Activated effector memory CD4-positive, alpha-beta T cell treated with Interleukin-2 at 50 U/mL for 16 hours (primary cell): ENCODE data around the gene FLT1.

Experiments used
- DNase-seq: peaks from one replicate; pipeline ENCODE4 v3.0.0-alpha.2; 2020

FLT1 gene

DNA sequence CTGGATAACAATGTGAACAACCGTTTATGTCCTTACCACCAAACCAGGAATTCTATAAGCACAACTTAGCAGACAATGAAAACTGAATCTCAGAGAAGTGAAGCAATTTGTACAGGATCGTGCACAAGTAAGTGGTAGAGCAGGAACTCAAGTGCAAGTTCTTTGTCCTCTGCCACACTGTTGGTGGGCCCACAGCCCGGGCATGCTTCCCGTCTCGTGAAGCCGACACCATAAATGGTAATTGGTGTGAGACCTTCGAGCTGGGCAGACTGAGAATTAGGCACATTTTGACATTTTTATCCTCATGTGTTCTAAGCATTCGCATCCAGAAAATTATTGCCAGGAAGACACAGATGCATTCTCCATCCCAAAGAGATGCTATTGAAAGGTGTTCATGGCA lies 27.9 kb upstream of the FLT1 start:
- DNase-seq, result no peak

DNA sequence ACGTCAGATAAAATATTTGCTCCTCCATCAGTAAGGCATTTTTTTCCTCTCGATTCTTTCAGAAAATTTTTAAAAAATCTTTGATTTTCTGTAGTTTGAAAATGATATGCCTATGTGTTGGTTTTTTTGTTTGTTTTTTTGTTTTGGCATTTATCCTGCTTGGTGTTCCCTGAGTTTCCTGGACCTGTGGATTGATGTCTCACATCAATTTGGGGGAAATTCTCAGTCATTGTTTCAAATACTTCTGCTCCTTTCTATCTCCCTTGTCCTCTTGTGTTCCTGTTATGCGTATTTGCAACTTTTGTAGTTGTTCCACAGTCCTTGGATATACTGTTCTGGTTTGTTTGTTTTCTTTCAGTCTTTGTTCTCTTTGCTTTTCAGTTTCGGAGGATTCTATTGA lies 18.8 kb upstream of the FLT1 start:
- no peak for DNase-seq

DNA sequence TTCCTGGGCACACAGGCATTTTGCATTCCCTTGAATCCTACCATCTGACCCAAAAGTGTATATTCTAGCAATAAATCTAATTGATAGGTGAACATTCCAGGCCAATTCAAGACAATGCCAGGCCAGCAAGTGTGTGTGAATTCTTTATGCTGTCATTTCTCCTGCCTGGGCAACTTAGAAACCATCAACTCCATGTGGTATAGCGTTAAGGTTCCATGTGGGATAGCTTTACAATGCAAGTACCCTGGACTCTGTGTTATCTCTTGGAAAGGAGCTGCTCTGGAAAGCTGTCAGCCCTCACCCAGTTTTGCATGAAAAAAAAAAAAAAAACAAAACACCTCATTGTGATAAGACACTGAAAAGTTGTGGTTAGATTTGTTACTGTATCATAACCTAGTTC lies 15.6 kb upstream of the FLT1 start:
- DNase-seq, result no peak

DNA sequence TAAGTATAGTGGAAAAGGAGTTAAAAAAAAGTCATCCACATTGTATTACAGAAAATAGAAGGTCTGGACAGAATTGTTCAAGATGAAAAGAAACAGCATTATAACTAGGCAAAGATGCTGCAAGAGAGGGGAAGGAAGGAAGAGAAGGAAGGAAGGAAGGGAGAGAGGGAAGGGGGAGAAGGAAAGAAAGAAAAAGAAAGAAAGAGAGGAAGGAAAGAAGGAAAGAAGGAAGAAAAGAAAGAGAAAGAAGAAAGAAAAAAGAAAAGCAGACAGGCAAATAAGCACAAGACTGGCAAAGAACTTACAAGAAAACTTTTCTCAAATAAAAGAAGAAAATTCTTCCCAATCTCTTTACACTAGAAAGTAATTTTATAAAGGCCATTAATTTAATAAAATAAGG lies 15.1 kb upstream of the FLT1 start:
- DNase-seq, result no peak

DNA sequence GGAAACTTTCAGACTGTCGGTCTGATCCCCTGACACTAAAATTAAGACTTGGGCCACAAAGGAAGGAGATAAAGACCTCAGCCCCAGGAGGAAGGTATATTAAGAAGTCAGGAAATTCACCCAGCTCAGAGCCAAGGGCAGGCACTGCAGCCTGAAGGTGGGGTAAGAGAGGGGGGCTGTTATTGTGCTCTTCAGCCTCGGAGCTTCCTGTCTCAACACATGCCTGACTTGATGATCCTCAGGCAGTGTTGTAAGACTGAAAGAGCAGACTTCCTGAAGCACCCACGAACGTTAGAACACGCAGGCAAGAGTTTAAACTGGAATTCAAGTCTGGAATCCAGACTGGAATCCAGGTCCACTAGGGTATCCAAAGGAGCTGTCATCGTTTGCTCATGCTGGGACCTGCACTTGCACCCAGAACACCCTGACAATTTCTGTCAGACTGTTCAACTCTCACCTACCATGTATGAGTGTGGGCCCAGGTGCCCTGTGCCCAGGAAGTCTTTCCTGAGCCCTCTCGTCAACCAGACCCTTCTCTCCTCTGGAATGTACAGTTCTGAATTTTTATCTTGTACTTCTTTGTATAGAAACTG lies 10.7 kb upstream of the FLT1 start:
- no peak for DNase-seq

- no peak for DNase-seq
These were observed 8.4 kb upstream of the FLT1 start for GRCh38 chr13:28503182-28503967.

DNA sequence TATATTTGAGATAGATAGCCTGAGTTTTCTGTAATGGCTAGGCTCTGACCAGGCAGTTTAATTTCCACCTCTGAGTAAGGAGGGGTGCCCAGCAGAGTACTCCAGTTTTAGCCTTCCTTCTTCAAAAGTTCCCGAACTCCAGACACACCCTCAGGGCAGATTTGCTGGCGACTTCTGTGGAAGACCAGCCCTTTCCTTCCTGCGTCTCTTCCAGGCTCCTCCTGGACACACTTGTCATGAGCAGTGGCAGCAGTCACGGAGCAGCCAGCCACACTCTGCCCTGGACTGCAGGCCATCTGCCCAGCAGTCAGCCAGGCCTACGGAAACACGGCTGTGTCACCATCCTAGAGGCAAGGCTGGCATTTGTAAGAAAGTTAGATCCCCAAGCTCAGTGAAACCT lies 6.6 kb upstream of the FLT1 start:
- no peak for DNase-seq

- no peak for DNase-seq
These were observed 4.7 kb upstream of the FLT1 start for GRCh38 chr13:28499609-28500008.

- DNase-seq, result no peak
These were observed 3.7 kb upstream of the FLT1 start for GRCh38 chr13:28498481-28499115.

GRCh38 chr13:28497143-28497876 lies 2.4 kb upstream of the FLT1 start:
- DNase-seq, result no peak

DNA sequence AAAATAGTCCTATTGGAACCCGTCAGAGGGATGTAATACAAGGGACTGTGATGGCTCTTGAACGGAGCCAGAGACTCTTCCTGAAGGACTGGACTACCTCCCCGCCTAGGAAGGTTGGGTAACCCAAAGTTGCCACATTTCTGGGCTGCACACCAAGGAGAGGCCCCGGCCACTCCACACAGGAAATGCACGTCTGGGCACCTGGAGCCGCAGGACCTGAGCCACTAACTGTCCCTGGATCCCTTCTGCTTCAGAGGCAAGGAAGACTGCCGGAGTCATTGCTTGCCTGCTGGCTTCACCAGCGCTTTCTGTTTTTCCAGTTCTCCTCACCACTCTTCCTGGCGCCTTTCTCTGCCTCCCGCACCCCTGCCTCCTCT lies 1.2 kb upstream of the FLT1 start:
- DNase-seq, result no peak

- DNase-seq, result no peak
These were observed 735 bp upstream of the FLT1 start for GRCh38 chr13:28495538-28496187.

GRCh38 chr13:28494504-28494777 lies 487 bp downstream of the FLT1 start:
- DNase-seq, result no peak

DNA sequence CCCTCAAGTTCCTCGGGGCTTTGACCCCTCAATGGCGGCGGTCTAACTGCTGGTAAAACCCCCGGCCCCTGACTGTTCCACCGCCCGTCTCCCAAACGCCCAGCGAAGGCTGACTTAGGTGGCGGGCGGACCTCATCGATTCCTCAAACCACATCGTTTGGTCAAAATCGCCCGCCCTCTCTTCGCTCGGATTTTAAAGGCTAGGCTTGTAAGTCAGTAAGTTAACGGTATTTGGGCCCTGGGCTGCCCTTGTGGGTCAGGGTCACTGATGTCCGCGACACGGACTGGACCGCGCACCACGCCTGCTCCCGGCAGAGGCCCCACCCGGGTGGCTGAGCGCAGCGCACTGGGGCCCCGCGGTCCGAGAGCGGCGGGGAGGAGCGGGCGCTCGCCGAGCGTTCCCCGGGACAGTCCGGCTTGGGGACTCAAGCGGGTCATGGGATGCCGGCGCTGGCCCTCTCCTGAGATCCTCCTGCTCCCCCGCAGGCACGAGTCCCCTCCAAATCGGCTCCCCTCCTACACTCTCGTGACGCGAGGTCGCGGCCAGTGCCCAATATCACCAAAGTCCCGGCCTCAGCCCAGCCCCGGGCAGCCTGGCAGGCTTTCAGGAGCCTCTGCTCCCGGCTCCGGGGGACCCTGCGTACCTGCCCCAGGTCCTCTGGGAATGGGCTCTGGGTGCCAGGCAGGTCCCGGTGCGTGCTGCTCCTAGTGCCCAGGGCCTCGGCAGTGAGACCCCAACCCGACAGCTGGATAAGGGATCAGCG lies 1.0 kb downstream of the FLT1 start:
- DNase-seq, result no peak

- DNase-seq, result no peak
These were observed 2.2 kb downstream of the FLT1 start for GRCh38 chr13:28492569-28493367.

DNA sequence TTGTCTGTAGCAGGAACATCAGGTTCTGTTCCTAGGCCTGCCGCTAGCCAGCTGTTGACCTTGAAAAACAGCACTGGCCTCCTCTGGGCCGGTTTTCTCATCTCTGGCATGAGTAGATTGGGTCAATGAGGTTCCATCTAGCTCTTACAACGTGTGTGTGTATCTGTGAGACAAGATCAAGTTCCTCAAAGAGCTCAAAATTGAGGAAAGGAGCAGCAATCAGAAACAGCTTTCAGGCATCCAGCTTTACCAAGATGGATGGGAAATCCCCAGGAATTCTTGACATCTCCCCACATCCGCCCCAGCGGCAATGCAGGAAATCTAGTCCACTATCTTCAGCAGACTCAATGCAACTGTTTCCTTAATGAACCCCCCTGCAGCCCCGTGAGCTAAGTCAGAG lies 4.9 kb downstream of the FLT1 start:
- DNase-seq, result no peak

GRCh38 chr13:28489524-28489931 lies 5.4 kb downstream of the FLT1 start:
- no peak for DNase-seq

DNA sequence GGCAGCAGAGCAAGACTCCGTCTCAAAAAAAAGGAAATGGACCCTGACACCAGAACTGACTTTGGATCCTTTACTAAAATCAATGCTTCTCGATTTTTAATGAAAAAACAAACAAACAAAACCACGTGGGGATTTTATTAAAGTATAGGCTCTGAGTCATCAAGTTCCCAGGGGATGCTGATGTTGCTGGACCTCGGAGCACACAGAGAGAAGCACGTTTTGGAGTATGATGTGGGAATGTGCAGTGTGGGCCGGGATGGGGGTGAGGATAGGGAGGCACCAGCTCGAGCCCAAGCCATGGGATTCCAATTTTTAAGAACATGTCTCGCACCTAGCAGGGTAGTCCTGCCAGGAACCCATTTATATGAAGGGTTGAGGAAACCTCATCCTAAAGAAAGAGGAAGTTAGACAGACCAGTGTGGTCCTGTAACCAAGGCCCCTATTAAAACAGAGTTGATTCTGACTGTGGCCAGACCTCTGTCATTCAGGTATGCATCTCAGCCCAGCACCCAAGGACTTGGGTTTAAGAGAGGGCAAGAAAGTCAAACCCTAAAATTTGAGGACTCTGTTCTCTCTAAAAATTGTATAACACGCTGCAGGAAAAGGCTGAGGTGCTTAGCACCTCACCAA lies 6.4 kb downstream of the FLT1 start:
- DNase-seq, result no peak

DNA sequence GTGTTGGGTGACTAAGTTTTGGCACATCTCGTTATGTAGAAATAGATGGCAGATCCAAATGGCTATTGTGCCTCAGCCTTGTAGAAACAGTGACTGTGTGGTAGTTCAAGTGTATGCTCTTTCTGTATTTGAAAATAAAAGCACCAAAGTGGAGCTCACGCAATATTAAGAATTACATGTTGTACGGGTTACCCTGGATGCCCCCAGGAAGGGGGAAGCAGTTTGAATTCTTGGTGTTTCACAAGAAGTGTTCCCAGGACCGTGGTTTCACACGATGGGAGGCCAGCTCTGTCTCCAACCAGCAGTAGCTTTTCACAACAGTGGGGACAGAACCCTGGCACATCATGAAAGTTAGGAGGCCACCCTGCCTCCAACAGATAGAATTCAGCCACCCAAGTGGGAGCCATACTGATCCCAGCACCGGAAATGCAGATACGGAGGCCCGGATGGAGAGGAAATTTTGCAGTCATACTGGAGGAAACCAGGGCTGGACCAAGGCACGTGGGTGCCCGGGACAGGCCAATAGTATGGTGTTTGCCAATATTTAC lies 8.9 kb downstream of the FLT1 start:
- DNase-seq, result no peak

DNA sequence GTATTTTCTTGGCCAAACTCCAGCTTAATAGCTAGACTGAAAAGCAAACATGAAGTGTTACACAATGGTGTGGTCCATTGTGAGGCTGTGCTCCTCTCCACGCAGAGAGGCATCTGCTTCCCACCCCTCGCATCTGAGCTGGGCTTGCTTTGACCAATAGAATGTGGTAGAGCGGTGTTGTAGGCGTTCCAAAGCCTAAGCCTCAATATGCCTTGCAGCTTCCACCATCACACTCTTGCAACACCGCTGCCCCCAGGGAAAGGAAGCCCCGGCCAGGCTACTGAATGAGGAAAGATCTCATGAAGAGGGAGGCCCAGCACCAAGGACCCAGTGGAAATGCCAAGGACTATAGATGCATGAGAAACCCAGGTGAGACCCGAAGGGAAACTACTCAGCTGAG lies 9.4 kb downstream of the FLT1 start:
- DNase-seq, result no peak

- no peak for DNase-seq
These were observed 9.8 kb downstream of the FLT1 start for GRCh38 chr13:28485097-28485496.
